K562 (cell line): Measurements from ENCODE around the gene MYBPH. TPM values are rescaled to one million over a fixed set of nuclear protein-coding genes. Genes with fewer than 3 reads are reported as not detected.

Experiments used
- ATAC-seq: fragments of 200-7000 bp; cut with Tn5 transposase; 3 replicates; pipeline ENCODE4 v1.9.1; 2020; ENCODE audit warnings: moderate library complexity
- BruUV-seq: library from RNA; stranded (reverse); fragments of 400-500 nt; replicated peaks from 2 replicates; lab custom pipeline; 2021; lab: Mats Ljungman, UMichigan
- CTCF ChIA-PET: fragments of 300-600 bp; formaldehyde crosslinking; extraction: SDS; loops from one replicate; lab custom pipeline; 2021; ENCODE audit warnings: low intra/inter-chr PET ratio; lab: Yijun Ruan, JAX
- POLR2A ChIA-PET: fragments of 300-600, 350-650 bp; sonication (Branson Sonifier 250); formaldehyde crosslinking; extraction: SDS; loops from one replicate; lab custom pipeline; 2021; ENCODE audit warnings: antibody characterized with exemption, inconsistent platforms; lab: Yijun Ruan, JAX
- DNase-seq, 4 experiments: peaks; one replicate each; pipeline versions ENCODE4 v3.0.0 to v3.0.0-alpha.2; 2011 to 2018; ENCODE audit warnings: low spot score in 3 of 4, mixed read lengths in 3 of 4; ENCODE audit errors: extremely low read depth in 1 of 4
- FAIRE-seq: peaks from 2 replicates; lab custom pipeline; 2011; peaks lifted over from hg19 to GRCh38; lab: Jason Lieb, UNC
- H2AFZ ChIP-seq: 2 replicates; pipeline ENCODE4 v1.6.0; 2011; ENCODE audit warnings: low read depth, low read length, control low read depth, inconsistent platforms
- H3K27ac ChIP-seq: fragments of 200-600 bp; 3 replicates; pipeline ENCODE4 v1.8.0; 2011; ENCODE audit warnings: low read depth, mild to moderate bottlenecking, control low read depth, inconsistent platforms, low read length, moderate library complexity, mixed read lengths; ENCODE audit errors: extremely low read depth
- H3K27me3 ChIP-seq, 2 experiments: fragments of 300-600 bp in 1 of 2; 2 replicates in 1 of 2; 3 replicates in 1 of 2; pipeline versions ENCODE4 v1.6.0 to v1.8.0; 2011; ENCODE audit warnings: inconsistent platforms in 2 of 2, low read length in 2 of 2, mild to moderate bottlenecking in 1 of 2, mixed read lengths in 1 of 2, moderate library complexity in 1 of 2; ENCODE audit not compliant: control insufficient read depth in 2 of 2, insufficient read depth in 2 of 2
- H3K36me3 ChIP-seq: fragments of 300-600 bp; 3 replicates; pipeline ENCODE4 v1.8.0; 2011; ENCODE audit warnings: mild to moderate bottlenecking, low read length, inconsistent platforms; ENCODE audit not compliant: control insufficient read depth, insufficient read depth
- H3K4me1 ChIP-seq, 2 experiments: fragments of 200-600 bp in 1 of 2; replicated peaks in 1 of 2; 2 replicates in 1 of 2; 3 replicates in 1 of 2; pipeline versions ENCODE4 v1.5.1 to v1.8.0; 2011; ENCODE audit warnings: inconsistent platforms in 2 of 2, low read length in 2 of 2, mild to moderate bottlenecking in 1 of 2, mixed read lengths in 1 of 2, moderate library complexity in 1 of 2; ENCODE audit not compliant: control insufficient read depth in 2 of 2, insufficient read depth in 2 of 2
- H3K4me2 ChIP-seq: 2 replicates; pipeline ENCODE4 v1.6.1; 2011; ENCODE audit warnings: low read length, control low read depth, inconsistent platforms, mixed read lengths; ENCODE audit not compliant: insufficient read depth
- H3K4me3 ChIP-seq: fragments of 200-600 bp; sonication (generic), shearing (Covaris generic); 2 replicates; pipeline ENCODE4 v1.5.1; 2016; ENCODE audit warnings: control low read depth, inconsistent platforms
- H3K79me2 ChIP-seq: fragments of 200-600 bp; 3 replicates; pipeline ENCODE4 v1.8.0; 2011; ENCODE audit warnings: low read length, inconsistent platforms; ENCODE audit not compliant: control insufficient read depth, insufficient read depth
- H3K9ac ChIP-seq, 2 experiments: 2 replicates each; pipeline versions ENCODE4 v1.6.0 to v1.6.1; 2011; ENCODE audit warnings: low read depth in 2 of 2, low read length in 2 of 2, control low read depth in 1 of 2, inconsistent platforms in 1 of 2, mild to moderate bottlenecking in 1 of 2, mixed read lengths in 1 of 2; ENCODE audit not compliant: insufficient read depth in 1 of 2
- H3K9me1 ChIP-seq: one replicate; pipeline ENCODE4 v1.6.0; 2011; ENCODE audit warnings: inconsistent platforms, mild to moderate bottlenecking, low read length, moderate library complexity; ENCODE audit not compliant: control insufficient read depth, insufficient read depth
- H3K9me3 ChIP-seq: replicated peaks from 2 replicates; pipeline ENCODE4 v1.5.1; 2011; ENCODE audit warnings: low read depth, low read length, inconsistent platforms; ENCODE audit not compliant: control insufficient read depth, insufficient read depth
- H4K20me1 ChIP-seq: replicated peaks from 2 replicates; pipeline ENCODE4 v1.6.1; 2011; ENCODE audit warnings: low read length, inconsistent platforms, mixed read lengths; ENCODE audit not compliant: control insufficient read depth, insufficient read depth
- ESRRB ChIP-seq: fragments of 250-450 bp; sonication (Bioruptor Pico); IDR thresholded peaks from 2 replicates; pipeline ENCODE4 v1.5.0; 2020; ENCODE audit warnings: mild to moderate bottlenecking, moderate library complexity, borderline replicate concordance
- KHSRP ChIP-seq: fragments of 450-650 bp; IDR thresholded peaks from 2 replicates; pipeline ENCODE4 v1.6.1; 2017
- KLF16 ChIP-seq: IDR thresholded peaks from 2 replicates; pipeline ENCODE4 v1.6.1; 2016; ENCODE audit warnings: antibody characterized with exemption
- MEF2D ChIP-seq: conservative IDR thresholded peaks from 2 replicates; pipeline ENCODE4 v1.6.1; 2016; ENCODE audit warnings: low read depth, missing genetic modification characterization, missing compliant biosample characterization
- NEUROD1 ChIP-seq: fragments of 150-350 bp; IDR thresholded peaks from 2 replicates; pipeline ENCODE4 v1.6.1; 2014; ENCODE audit warnings: borderline replicate concordance, low read length, low read depth; ENCODE audit not compliant: partially characterized antibody
- PBX2 ChIP-seq, 2 experiments: IDR thresholded peaks in 1 of 2; conservative IDR thresholded peaks in 1 of 2; 2 replicates each; pipeline ENCODE4 v1.6.1; 2016; ENCODE audit warnings: low read depth in 2 of 2, mild to moderate bottlenecking in 1 of 2, missing compliant biosample characterization in 1 of 2, missing genetic modification characterization in 1 of 2, moderate library complexity in 1 of 2
- SRSF3 ChIP-seq: fragments of 200-400 bp; formaldehyde crosslinking; IDR thresholded peaks from 2 replicates; pipeline ENCODE4 v1.6.1; 2016; ENCODE audit warnings: mild to moderate bottlenecking, low read length, moderate library complexity; ENCODE audit not compliant: insufficient read depth
- TSC22D4 ChIP-seq: fragments of 450-650 bp; IDR thresholded peaks from 2 replicates; pipeline ENCODE4 v1.6.1; 2016; ENCODE audit warnings: missing genetic modification characterization, missing biosample characterization, control low read depth
- YBX1 ChIP-seq: fragments of 450-650 bp; IDR thresholded peaks from 2 replicates; pipeline ENCODE4 v1.7.1; 2016; ENCODE audit warnings: mild to moderate bottlenecking
- ZNF253 ChIP-seq: fragments of 250-450 bp; sonication (Bioruptor Pico); conservative IDR thresholded peaks from 2 replicates; pipeline ENCODE4 v1.6.1; 2021; ENCODE audit warnings: mild to moderate bottlenecking
- whole genome bisulfite sequencing: fragments of 100-300 bp; shearing (Covaris generic); methylation state at CpG from one replicate; pipeline ENCODE4 v1.1.6; 2016; ENCODE audit warnings: low coverage, mixed read lengths; ENCODE audit not compliant: insufficient coverage; ENCODE audit errors: missing lambda C conversion rate; 5-methylcytosine and 5-hydroxymethylcytosine counted together
- in situ Hi-C: fragments of 300-500 bp; cut with MboI; formaldehyde crosslinking; loops from 4 replicates; pipeline ENCODE4 v1.15.0; 2018; ENCODE audit warnings: inconsistent platforms, mixed read lengths
- intact Hi-C: fragments of 100-400 bp; cut with micrococcal nuclease; formaldehyde crosslinking; loops from 2 replicates; pipeline ENCODE4 v1.14.2; 2022
- polyA plus RNA-seq, 8 experiments: library from polyadenylated mRNA; depleted of rRNA in 4 of 8; stranded (reverse) in 5 of 8; unstranded in 3 of 8; fragments of >200 nt; fragmentation: Nextera tagmentation in 2 of 8; fragmentation: Illumina TruSeq in 1 of 8; extraction: Ambion mirVana in 2 of 8; extraction: Trizol in 1 of 8; gene quantifications; 2 replicates each; pipeline versions ENCODE4 v1.2.1 to v1.2.3, GENCODE V29; 2011 to 2014; ENCODE audit warnings: inconsistent platforms in 1 of 8, missing spikeins in 1 of 8
- total RNA-seq, 7 experiments: library from RNA; depleted of rRNA in 6 of 7; stranded (reverse); fragments of >200 nt in 6 of 7; fragmentation: Illumina TruSeq in 2 of 7; extraction: Trizol in 2 of 7; gene quantifications; 2 replicates each; pipeline versions ENCODE4 v1.2.1 to v1.2.3, GENCODE V29; 2011 to 2021; ENCODE audit warnings: low replicate concordance in 1 of 7

Gene MYBPH
- total and polyA plus RNA-seq, 9 of the 15 experiments (the other 6 are each of a cell fraction or from before 2014, with no cell fraction given), result 0.13 TPM; not detected in 8

- POLR2A ChIA-PET, result interaction anchor here (0.8 to 1.1 kb wide), 2 partner anchors 8 to 401 kb away, joined by 3 read pairs; no protein-coding TSS in a partner anchor
These were observed 42.0 kb upstream of the MYBPH start for GRCh38 chr1:203217668-203218067.

More at GRCh38 chr1:203217668-203218067, 42.0 kb upstream of the MYBPH start:
- Histone ChIP-seq H3K4me3 (no peak overlapping the region), H3K27me3 (peaks cover 17 to 61% of the 10 kb centered on the region in 2 experiments), H3K9ac (no peak overlapping the region), H3K4me1 (no peaks in the 10 kb centered on the region), H3K9me3 (no peaks in the 10 kb centered on the region), H3K27ac (no peak overlapping the region), H3K79me2 (no peaks in the 10 kb centered on the region), H2AFZ (no peak overlapping the region), H3K4me2 (no peak overlapping the region), H3K9me1 (no peaks in the 10 kb centered on the region)
- DNase-seq (no peak), ATAC-seq (peak; percentile 26; the same call in 1 of the 3 replicates)
- intact Hi-C loops, result loop anchor here (2.0 kb wide), 2 partner anchors 51 to 53 kb away; no protein-coding TSS in a partner anchor
- 4% methylated on average over 7 of the region's 7 CpGs for WGBS
- in situ Hi-C loops, result loop anchor here (5.0 kb wide), 1 partner anchor 185 kb away; no protein-coding TSS in a partner anchor
- BruUV-seq, result no TSS peak
- TF ChIP-seq TSC22D4 (no peak), YBX1 (no peak), KHSRP (no peak), KLF16 (no peak), SRSF3 (no peak), ESRRB (CRISPR knock-in tag) (no peak), MEF2D (tag) (no peak), NEUROD1 (no peak), PBX2 (CRISPR knock-in tag; IDR thresholded peaks at IDR 0.05; ENCODE audit: low read depth) (no peak), PBX2 (tag; conservative IDR thresholded peaks at IDR 0.05; ENCODE audit: low read depth) (no peak), ZNF253 (CRISPR knock-in tag) (no peak)
- TF ChIP-seq, all 486 proteins: peak for 0
- no peak for FAIRE-seq
- peaks cover 14% of the 10 kb centered on the region for H4K20me1 ChIP-seq
- no peaks in the 10 kb centered on the region for H3K36me3 ChIP-seq
- CTCF ChIA-PET, result interaction anchor here (2.4 kb wide), 1 partner anchor 178 kb away, joined by 13 read pairs; no protein-coding TSS in a partner anchor
